NB4 (cell line): ENCODE measurements around the gene CLNK.

ENCODE experiments used
- DNase-seq: peaks from one replicate; pipeline ENCODE4 v3.0.0; 2010; ENCODE audit warnings: low read depth
- H3K4me3 ChIP-seq: one replicate; pipeline ENCODE4 v1.5.1; 2011; ENCODE audit warnings: mild to moderate bottlenecking, low read depth, low read length, moderate library complexity
- CTCF ChIP-seq: IDR thresholded peaks from one replicate; pipeline ENCODE4 v1.5.1; 2012; ENCODE audit warnings: low read depth, low read length
- MAX ChIP-seq: IDR thresholded peaks from 2 replicates; pipeline ENCODE4 v1.6.1; 2011; ENCODE audit warnings: low read depth, low read length
- MYC ChIP-seq: IDR thresholded peaks from 2 replicates; pipeline ENCODE4 v1.6.1; 2011; ENCODE audit warnings: low read depth, low read length
- POLR2A ChIP-seq: IDR thresholded peaks from 2 replicates; pipeline ENCODE4 v1.6.1; 2011; ENCODE audit warnings: mild to moderate bottlenecking; ENCODE audit not compliant: insufficient read length; ENCODE audit errors: extremely low read depth

CLNK gene

GRCh38 chr4:10438924-10439323 is 245.6 kb downstream of the CLNK start:
- H3K4me3 ChIP-seq = no peak overlapping the region
- TF ChIP-seq POLR2A = no peak
- no peak for TF ChIP-seq MAX
- TF ChIP-seq CTCF = no peak
- no peak for TF ChIP-seq MYC
- no peak for DNase-seq

GRCh38 chr4:10437735-10438134 is 246.8 kb downstream of the CLNK start:
- no peak overlapping the region for H3K4me3 ChIP-seq
- TF ChIP-seq POLR2A (no peak), MYC (no peak), CTCF (no peak), MAX (no peak)
- no peak for DNase-seq
